ENCODE data around the gene GAREM2.

The GAREM2 gene

DNA sequence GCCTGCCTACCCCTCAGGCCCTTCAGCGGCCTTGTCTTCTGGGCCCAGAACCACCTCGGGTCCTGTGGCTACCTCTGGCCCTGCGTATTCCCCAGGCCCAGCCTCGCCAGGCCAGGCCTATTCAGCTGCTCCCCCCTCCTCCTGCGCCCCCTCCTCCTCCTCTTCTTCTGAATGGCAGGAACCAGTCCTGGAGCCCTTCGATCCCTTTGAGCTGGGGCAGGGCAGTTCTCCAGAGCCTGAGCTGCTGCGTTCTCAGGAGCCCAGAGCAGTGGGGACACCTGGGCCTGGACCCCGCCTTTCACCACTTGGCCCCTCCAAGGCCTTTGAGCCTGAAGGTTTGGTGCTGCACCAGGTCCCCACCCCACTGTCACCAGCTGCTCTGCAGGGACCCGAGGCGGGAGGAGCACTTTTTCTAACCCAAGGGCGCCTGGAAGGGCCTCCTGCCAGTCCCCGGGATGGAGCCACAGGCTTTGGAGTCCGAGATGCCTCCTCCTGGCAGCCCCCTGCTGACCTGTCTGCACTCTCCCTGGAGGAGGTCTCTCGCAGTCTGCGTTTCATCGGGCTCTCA lies 14.7 kb downstream of the GAREM2 start:
- DNase-seq, result no peak

DNA sequence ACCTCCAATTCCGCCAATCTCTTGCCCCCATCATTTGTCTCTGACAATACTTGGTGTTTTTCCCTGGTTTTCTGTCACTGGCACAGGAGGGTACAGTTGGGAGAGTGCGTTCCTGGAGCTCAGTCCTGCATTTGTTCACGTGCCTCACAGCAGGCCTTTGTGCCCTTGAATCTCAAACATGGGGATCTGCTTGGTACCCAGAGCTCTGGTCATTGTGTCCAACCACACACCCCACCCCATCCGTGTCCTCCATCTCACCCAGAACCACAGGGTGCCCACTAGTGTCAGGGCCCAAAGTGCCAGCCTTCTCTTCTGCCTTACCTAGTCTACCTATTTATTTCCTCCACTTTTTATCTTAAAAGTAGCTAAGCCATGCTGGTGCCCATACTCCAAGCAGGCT lies 16.2 kb downstream of the GAREM2 start:
- DNase-seq, result no peak

DNA sequence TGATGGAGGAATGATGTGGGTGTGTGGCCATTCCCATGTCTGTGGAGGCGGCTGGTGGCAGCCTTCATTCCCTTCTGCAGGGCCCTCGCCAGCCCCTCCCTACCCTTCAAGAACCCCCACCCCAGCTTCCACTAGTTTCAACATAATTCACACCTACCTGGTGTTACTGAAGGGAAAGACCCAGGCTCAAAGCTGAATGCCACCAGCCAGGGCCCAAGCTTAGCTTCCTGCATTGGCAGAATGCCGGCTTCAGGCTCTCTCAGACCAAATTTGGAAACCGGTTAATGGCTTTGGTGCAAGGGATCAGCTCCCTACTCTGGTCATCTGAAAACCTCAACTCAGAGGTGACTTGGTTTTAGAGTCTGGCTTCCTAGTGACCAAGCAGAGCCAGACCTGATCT lies 16.9 kb downstream of the GAREM2 start:
- DNase-seq, result no peak

DNA sequence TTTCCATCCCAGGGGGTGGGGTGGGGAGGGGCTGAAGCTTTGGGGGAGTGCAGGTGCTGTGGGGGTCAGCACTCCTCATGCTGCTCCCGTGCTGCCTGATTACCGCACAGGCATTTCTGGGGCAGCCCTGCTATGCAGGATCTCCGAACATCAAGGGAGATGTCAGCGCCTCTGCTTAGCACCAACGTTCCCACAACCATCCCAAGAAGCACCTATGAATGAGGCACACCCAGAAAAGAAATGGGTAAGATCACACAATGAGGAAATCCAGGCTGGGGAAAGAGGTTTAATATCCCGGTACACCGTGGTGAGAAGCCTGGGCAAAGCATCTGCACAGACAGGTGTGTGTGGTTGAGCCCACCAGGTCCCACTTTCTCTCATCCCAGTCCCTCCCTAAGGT lies 17.5 kb downstream of the GAREM2 start:
- DNase-seq, result no peak

DNA sequence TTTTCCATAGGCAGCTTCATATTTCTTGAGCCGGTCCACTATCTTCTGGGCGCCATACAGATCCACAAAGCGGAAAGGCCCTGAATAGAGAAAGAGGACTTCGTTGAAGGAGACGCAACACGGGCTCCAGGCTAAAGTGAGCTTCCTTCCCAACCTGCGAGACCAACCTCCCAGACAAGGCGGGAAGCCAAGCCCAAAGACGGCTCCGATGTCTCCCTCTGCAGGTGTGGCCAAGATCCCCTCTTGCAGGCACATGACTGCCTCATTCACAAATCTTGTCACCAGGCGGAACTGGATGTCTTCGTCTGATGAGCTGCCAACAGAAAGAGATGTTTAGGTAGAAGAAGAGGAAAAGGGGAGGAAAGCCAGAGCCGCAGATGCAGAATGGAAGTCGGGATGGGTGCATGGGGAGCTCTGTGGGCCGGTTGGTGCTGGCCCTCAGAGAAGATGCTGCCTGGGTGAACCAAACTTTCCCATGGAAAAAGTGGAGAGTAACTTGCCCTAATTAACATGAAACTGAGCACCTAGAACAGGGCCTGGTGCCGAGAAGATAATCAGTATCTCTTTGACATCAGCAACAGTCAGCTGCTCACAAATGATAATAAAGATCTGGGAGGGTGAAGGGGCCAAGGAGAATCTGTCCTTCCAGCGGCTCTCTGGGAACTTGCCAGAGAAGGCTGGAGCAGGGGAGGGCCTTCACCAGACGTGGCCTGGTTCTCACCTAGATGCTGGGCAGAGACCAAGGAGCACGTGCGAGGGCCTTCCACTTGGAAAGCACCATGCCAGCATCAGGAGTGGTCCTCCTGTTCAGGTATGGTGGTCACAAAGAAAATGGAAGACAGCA lies 18.6 kb downstream of the GAREM2 start:
- no peak for DNase-seq

DNA sequence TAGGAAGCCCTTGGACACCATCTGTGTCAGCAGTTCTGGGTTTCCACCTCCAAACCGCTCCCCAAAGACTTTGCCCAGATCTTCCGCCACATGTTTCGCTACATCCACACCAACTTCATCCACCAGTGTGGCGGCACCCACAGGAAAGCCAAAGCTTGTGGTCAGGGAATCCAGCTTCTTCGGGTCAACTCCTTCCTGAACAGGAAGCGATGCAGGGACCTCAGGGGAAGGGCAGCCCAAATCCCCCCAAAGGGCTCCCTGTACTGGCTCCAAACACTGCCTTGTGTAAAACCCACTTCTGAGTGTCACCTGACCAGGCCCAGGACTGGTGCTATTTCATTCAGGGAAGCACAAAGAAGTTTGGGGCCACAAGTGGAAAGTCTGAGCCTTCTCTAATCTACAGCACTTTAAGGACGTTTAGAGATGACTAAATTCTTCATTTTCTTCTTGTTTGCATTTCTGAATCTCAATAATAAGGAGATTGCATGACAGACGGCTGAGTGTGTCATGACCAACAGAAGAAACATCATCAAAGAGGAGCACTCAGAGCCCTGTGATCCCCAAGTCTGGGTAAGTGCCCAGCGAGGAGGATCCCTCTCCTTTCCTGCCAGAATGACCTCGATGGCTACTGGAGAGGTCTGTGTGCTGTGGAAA lies 20.8 kb downstream of the GAREM2 start:
- DNase-seq, result no peak

DNA sequence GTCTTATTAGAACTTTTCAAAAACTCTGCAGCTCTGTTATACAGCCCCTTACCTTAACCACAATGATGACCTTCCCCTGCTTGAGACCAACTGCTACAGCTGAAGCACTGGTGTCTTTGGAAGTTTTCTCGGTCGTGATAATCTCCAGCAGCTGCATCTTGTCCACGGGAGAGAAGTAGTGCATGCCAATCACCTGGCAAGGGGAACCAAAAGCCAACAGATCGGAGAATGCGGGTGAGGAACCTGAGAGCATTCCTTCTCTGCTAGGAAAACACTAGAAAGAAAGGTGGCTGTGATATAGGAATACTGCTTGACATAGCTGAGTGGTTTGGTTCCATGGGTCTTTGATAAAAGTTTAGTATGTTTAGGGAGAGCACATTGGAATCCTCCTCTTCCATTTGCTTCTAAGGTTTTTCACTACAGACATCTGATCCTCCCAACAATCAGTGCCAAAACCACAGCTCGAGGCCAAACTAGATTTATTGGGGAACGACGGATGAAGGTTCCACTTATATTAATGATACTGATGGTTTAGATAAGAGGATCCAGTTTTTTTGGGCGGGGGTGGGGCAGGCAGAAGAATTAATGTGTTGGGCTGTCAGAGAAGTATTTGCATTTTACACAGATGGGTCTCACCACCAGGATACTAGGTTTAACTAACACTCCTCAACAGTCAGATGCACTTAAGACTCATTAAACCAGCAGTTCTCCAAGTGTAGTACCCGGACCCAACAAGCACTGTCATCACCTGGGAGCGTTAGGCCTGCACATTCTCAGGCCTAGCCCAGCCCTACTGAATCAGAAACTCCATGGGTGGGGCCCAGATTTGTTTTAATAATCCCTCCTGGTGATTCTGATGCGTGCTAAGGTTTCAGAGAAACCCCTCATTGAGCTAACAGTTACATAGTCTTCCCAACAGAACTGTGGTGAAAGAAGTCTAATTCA lies 22.4 kb downstream of the GAREM2 start:
- DNase-seq, result no peak

DNA sequence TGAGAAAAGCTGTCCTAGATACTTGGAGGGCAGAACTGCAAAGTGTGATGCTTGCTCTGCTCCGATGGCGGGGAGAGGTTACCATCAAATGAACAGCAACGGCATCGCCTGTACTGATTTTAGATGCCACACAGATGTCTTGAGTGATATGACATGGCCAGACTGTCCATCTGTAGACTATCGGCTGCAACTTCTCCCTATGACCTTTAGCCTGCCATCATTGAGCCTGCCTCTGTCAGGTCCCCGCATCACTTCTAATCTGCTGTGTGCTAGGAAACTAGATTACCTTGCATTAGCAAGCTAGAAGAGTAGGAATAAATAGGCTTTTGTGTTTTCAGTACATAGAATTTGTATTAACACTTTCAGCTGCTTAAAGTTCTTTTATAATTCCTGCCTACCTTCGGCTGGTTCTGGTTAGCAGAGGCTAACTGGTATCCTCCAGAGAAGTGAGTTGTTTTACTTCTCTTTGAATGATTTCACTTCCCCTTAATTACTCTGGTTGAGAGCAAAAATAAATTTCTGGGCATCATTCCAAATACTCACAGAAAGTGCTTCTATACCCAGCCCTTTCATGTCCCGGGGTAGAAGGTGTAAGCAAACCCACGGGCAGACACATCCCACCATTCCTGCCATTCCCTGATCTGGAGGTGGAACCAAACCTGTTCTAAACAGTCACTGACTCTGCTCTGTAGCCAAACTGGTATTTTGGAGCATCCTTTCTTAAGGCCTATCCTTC lies 24.0 kb downstream of the GAREM2 start:
- DNase-seq, result no peak

DNA sequence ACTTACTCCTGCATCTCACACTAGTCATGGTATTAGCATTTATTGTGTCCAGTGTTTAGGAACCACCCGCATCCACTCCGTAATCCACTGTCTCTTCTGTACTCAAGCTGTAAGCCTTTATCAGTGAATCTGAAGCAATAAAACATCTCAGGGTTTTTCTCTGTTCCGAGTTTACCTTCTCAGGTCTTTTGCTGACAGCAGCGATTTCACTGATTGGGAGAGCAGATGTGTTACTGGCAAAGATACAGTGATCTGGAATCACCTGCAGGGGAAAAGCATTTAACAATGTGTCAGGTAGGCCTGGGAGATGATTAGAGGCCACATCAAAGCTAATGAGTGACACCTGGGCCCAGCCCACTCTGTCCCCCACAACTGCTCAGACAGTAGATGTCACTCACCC lies 24.6 kb downstream of the GAREM2 start:
- DNase-seq, result no peak

DNA sequence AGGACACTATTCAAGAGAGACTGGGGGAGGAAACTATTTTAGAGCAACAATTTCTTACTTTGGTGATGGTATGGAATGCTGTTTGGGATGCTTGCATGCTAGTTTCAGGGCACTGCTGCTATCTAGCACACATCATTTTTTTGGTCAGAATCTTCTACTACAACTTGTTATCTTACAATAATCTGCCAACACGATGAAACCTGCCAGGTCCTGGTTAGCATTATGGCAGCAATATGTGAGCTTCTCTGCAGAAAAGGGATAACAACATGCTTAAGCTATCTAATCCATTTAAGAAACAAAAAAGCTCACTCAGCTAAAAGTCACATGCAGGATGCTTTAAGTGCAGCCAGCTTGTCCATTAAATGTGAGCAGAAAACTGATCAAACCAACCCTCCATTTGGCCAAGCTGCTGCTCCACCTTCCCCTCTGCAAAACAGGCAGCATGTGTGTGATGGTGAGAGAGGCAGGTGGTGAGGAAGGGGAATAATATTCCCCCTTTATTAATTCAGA lies 30.1 kb downstream of the GAREM2 start:
- DNase-seq, result no peak

DNA sequence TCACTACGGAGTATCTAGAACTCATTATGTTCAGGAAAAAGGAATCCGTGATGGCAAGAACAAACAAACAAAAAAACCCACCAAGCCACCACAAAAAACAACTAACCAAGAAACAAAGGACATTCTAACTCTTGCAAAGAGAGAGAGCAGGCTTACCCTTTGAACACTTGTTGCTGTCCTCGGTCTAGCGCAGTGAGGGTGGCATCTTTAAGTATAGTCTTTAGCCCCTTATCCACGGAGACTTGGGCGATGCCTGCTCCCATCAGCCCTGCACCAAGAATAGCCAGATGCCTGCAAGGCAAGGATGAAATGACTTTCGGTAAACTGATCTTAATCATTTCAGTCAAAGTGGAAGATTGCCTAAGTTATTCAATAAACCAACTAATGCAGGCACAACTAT lies 31.0 kb downstream of the GAREM2 start:
- DNase-seq, result no peak

DNA sequence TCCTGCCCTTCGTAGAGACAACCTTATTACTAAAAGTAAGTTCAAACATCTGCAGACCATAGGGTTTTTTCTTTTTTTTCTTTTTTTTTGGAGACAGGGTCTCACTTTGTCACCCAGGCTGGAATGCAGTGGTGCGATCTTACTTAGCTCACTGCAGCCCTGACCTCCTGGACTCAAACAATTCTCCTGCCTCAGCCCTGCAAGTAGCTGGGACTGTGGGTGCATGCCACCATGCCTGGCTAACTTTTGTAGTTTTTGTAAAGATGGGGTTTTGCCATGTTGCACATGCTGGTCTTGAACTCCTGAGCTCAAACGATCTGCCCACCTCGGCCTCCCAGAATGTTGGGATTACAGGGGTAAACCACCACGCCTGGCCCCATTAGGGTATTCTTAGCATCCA lies 39.1 kb downstream of the GAREM2 start:
- no peak for DNase-seq

DNA sequence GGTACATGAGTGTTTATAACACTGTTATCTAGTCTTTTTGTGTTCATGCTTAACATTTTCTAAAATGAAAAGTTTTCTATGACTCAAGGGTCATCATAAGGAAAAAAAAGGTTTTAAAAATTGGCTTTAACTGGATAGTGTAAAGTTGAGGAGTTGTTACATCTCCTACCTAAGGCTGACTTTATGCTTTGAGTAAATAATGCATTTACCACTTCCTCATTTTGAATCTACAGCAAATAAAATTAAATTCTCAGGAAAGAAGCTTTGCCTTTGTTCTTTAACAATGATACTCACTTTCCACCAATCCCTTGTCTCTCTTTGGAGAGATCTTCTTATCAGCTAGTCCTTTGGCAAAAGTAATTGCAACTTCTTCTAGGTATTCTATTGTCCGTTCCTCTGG lies 41.9 kb downstream of the GAREM2 start:
- DNase-seq, result no peak

DNA sequence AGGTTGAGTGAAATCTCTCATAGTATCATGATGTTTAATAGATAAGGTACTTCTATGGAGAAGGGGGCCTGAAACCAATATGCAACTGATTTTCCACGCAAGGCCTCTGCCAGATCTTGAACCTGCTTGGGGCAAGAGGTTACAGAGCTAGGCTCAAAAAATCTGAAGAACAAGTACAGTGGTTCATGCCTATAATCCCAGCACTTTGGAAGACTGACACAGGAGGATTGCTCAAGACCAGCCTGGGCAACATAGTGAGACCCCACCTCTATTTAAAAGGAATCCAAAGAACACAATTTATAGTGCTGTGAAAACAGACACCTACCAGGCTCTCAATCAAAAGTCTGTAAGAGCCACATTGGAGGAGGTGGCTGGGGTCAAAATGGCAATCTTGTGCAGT lies 42.9 kb downstream of the GAREM2 start:
- no peak for DNase-seq

DNA sequence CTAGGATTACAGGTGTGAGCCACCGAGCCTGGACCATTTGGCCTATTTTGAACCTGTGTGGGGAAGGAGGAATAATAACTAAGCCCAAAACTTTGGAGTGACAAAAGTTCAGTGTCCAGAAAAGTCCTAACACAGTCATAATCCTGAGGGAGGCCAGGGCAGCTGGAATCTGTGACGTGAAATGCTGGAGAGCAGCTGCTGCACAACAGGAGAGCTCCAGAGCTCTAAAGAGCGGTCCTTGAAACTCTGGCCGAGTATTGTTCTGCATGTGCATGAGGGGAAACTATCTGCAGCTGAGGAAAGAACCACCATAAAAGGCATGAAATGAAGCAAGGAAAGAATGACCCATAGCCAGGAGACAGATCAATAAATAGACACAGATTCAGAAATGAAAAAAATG lies 43.7 kb downstream of the GAREM2 start:
- no peak for DNase-seq

DNA sequence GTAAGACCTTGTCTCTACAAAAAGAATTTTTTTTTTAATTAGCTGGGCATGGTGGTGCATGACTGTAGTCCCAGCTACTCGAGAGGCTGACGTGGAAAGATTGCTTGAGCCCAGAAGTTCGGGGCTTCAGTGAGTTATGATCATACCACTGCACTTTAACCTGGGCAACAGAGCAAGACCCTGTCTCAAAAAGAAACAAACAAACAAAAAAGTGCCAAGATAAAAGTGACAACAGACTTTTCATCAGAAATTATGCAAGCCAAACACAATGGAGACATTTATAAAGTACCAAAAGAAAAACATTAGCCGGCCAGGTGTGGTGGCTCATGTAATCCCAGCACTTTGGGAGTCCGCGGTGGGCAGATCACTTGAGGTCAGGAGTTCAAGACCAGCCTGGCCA lies 44.8 kb downstream of the GAREM2 start:
- DNase-seq, result no peak

DNA sequence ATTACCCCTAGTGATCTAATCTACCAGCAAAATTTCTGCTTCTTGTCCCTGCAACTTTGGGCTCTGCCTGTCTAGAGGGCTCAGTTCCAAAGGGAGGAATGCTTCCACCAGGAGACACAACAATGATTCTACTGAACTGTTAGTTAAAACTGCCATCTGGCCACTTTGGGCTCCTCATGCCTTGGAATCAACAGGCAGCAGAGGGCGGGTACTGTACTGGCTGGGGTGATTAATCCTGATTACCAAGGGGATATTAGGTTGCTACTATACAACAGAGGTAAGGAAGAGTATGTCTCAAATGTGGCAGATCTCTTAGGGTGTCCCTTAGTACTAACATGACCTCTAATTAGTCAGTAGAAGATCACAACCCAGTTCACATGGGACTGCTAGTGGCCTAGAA lies 50.1 kb downstream of the GAREM2 start:
- no peak for DNase-seq

DNA sequence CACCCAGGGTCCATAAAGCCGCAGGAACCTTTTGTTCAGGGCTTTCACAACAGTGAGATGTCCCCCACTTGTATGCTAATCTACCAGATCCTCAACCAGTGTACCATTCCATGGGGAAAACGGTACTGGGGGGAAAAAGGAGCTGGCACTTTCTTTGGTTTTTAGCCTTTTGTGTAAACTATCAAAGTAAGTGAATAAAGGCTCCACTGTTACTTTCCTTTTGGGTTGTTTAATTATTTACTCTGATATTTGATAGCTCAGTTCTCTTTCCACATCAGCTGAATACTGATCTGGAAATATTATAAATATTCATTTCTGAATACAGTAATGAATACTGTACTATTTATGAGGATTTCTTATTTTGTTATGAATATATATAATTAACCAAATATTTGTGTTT lies 51.2 kb downstream of the GAREM2 start:
- no peak for DNase-seq

DNA sequence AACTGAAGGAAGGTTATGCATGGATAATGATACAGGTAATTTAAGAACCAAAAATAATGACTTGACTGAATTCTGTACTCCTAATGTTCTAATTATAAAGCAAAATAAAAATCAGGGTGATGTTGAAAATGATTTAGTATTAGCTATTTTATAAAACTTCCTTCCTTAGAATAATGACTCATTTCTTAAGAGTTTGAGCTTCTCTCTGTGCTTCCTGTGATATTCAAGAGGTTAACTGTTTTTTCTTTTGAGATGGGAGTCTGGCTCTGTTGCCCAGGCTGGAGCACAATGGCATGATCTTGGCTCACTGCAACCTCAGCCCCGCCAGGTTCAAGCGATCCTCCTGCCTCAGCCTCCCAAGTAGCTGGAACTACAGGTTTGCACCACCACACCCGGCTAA lies 56.7 kb downstream of the GAREM2 start:
- no peak for DNase-seq

DNA sequence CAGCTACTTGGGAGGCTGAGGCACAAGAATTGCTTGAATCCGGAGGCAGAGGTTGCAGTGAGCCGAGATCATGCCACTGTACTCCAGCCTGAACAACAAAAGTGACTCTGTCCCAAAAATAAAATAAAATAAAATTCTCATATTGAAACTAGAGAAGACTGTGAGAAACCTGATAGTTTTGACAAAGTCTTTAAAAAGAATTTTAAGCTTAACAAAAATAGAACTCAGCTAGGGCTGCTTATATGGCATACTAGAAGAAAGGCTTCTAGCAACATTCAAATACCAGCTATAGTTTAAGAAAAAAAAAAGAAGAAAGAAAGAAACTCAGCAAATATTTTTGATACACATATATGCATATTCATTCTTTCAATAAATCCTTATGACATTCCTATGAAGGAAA lies 57.9 kb downstream of the GAREM2 start:
- DNase-seq, result no peak

DNA sequence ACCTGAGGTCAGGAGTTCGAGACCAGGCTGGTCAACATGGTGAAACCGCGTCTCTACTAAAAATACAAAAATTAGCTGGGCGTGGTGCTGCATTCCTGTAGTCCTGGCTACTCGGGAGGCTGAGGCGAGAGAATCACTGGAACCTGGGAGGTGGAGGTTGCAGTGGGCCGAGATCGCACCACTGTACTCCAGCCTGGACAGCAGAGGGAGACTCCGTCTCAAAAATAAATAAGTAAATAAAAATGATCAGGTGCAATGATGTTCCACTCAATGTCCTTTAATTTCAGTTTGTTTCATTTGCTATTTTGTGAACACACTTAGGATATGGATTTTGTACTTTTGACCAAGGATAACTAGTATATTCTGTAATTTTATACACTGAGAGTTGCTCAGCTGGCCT lies 62.2 kb downstream of the GAREM2 start:
- DNase-seq, result no peak

DNA sequence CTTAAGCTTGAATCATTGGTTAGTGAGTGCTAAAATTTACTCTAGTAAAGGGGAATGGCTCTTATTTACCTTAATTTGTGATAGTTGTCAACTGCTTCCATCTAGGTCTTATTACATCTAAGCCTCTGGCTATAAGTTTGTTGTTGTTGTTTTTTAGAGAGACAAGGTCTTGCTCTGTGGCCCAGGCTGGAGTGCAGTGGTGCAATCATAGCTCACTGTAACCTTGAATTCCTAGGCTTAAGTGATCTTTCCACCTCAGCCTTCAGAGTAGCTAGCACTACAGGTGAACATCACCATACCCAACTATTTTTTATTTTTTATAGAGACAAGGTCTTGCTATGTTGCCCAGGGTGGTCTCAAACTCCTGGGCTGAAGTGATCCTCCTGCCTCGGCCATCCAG lies 65.0 kb downstream of the GAREM2 start:
- DNase-seq, result no peak
